RWPE1 (cell line): ENCODE data around the gene RALGPS1.

Experiments used
- CTCF ChIA-PET: fragments of 350-600 bp; sonication (Branson Sonifier 250); formaldehyde crosslinking; extraction: SDS; loops from one replicate; lab custom pipeline; 2021; lab: Yijun Ruan, JAX
- POLR2A ChIA-PET: fragments of 400-600 bp; formaldehyde crosslinking; extraction: SDS; loops from one replicate; lab custom pipeline; 2020; ENCODE audit warnings: antibody characterized with exemption; ENCODE audit not compliant: low non-redundant PET; lab: Yijun Ruan, JAX
- DNase-seq: peaks from one replicate; pipeline ENCODE4 v3.0.0; 2012; ENCODE audit warnings: low spot score
- H3K27ac ChIP-seq: fragments of 450-650 bp; 2 replicates; pipeline ENCODE4 v1.5.1; 2017
- TF ChIP-seq, protein P1 (sequence below): fragments of 450-650 bp; conservative IDR thresholded peaks from 2 replicates; pipeline ENCODE4 v1.5.1; 2017; ENCODE audit warnings: low read depth, mild to moderate bottlenecking

Gene RALGPS1

DNA sequence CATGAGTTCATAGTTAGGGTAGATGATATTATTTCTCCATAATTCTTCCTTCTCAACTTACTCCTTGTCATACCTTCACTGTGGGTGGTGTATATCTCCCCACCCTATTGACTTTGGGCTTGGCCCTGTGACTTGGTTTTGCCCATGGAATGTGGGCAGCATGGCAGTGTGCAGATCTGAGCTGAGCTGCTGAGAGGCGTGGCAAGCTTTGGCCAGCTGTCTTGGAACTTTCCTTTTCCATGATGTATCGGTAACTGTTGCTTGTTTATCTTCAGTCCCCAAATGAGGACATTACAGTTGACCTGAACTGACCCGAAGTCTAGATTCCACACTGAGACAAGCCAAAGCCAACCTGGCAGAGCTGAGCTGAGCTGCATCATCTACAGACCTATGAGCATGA, 70.4 kb downstream of the RALGPS1 start:
- ChIA-PET POLR2A (no interaction called here), CTCF (interaction anchor here (0.5 kb wide), 1 partner anchor 37 kb away, joined by 3 read pairs; no protein-coding TSS in a partner anchor)
- TF ChIP-seq, protein P1, sequence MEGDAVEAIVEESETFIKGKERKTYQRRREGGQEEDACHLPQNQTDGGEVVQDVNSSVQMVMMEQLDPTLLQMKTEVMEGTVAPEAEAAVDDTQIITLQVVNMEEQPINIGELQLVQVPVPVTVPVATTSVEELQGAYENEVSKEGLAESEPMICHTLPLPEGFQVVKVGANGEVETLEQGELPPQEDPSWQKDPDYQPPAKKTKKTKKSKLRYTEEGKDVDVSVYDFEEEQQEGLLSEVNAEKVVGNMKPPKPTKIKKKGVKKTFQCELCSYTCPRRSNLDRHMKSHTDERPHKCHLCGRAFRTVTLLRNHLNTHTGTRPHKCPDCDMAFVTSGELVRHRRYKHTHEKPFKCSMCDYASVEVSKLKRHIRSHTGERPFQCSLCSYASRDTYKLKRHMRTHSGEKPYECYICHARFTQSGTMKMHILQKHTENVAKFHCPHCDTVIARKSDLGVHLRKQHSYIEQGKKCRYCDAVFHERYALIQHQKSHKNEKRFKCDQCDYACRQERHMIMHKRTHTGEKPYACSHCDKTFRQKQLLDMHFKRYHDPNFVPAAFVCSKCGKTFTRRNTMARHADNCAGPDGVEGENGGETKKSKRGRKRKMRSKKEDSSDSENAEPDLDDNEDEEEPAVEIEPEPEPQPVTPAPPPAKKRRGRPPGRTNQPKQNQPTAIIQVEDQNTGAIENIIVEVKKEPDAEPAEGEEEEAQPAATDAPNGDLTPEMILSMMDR: no peak
- DNase-seq: peak; percentile 30
- peak overlapping the region; percentile 57 for H3K27ac ChIP-seq

DNA sequence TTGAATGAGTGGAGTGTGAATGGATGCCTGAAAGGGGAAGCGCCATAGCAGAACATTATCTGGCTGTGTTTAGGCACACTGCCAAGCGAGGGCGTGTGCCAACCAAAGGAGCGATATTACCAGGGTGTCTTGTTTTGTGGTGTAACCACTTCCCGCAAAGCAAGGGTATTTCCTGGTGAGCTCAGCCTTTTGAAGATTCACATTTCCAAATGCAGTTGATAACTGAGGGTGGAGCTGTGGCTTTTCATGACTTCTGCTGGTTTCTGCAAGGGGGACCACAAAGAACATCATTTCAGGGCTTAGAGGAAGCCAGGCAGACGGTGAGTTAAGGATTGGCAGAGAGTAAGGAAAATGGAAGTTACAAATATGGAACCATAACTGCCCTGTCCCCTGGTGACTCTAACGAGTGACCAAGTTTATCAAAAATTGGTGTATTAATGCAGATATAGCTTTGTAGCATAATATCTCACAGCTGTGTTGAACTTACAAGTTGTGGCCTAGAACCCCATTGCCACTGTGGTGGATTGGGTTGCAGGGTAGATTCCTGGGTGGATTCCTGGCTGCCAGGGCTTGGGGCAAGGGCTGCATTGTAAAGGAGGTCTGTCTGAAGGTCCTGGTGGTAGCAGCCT, 71.4 kb downstream of the RALGPS1 start:
- peak; percentile 97 for DNase-seq
- H3K27ac ChIP-seq: peak overlapping the region; percentile 70
- TF ChIP-seq, protein P1: no peak
- CTCF ChIA-PET: interaction anchor here (0.6 to 1.5 kb wide), 3 partner anchors 21 to 374 kb away, joined by 3 read pairs; no protein-coding TSS in a partner anchor
- POLR2A ChIA-PET: no interaction called here

DNA sequence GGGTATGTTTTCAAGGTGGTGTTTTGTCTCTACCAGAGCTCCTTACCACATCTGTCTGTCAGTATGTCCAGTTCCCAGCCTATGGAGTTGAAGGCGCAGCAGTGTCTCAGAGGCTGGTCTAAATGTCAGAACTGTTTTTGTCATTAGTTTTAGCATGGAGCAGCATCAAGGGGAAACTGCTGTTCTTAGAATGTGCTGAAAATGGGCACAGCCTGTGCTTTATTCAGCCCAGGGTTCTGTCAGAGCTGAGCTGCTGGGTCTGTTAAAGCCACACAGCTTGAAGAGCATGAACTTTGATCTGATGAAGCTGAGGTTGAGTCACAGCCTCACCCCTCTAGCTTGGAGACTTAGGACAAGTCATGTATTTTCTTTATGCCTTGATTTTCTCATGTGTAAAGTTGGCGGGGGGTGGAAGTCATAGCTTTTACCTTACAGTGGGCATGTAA, 71.9 kb downstream of the RALGPS1 start:
- peak overlapping the region; percentile 70 for H3K27ac ChIP-seq
- TF ChIP-seq, protein P1: no peak
- DNase-seq: peak; percentile 58
- ChIA-PET CTCF (interaction anchor here (0.5 to 1.5 kb wide), 4 partner anchors 21 to 373 kb away, joined by 3 read pairs; no protein-coding TSS in a partner anchor), POLR2A (no interaction called here)

DNA sequence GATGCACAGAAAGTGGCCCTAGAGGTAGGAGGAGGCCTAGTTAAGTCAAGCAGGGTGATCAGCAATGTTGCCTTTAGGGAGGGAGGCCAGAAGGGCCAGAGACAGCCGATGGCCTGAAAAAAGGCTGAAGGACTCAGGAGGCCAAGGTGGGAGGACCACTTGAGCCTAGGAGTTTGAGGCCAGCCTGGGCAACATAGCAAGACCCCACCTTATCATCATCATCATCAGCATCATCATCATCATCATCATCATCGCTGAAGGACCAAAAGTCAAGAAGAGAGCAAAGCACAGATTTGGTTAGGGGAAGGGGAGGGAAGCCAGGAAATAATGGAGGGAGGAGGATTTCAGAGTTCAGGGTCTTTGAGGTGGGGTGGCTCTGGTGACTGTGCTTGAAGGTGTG, 74.3 kb downstream of the RALGPS1 start:
- DNase-seq: no peak
- ChIA-PET POLR2A (no interaction called here), CTCF (no interaction called here)
- TF ChIP-seq, protein P1: no peak
- H3K27ac ChIP-seq: no peak overlapping the region

DNA sequence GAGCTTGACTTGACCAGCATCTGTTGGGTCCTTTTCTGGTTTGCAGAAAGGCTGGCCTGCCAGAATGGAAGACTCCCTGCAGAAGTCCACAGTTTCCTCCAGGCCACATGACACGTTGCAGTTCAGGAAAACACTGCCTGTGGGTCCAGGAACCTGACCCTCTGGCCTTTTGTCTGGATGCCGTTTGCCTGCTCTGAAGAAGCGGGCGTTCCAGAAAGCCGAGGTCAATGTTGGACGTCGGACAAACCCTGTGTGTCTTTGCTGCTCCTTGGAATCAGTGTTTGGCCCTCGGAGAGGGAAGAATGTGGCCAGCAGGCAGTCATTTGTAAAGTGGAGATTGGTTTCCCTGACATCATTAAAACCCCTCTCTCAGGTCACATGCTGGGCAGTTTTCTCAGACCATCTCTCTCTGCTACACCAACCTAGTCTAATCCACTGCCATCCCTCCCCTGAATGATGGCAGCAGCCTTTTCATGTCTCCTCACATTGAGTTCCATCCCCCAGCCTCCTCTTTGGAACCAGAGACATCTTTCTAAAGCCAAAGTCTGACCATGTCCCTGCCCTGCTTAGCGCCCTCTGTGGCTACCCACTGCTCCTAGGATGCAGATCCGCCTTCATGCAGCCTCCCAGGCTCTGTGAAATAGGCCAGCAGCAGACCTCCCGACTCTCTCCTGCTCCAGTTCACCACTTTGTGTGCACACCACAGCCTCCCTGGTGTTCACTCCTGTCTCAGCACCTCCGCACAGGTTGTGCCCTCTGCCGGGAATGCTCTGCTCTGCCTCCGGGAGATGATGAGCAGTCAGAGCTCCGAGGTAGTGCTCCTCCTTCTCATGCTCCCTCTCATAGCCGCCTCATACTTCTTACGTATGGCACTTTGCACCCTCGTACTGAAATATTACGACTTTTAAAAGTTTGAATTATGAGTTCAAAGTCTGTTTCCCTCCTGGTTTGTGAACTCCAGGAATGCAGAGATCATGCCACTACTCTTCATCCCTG, 75.6 kb downstream of the RALGPS1 start:
- DNase-seq: no peak
- ChIA-PET CTCF (no interaction called here), POLR2A (no interaction called here)
- TF ChIP-seq, protein P1: no peak
- H3K27ac ChIP-seq: no peak overlapping the region

DNA sequence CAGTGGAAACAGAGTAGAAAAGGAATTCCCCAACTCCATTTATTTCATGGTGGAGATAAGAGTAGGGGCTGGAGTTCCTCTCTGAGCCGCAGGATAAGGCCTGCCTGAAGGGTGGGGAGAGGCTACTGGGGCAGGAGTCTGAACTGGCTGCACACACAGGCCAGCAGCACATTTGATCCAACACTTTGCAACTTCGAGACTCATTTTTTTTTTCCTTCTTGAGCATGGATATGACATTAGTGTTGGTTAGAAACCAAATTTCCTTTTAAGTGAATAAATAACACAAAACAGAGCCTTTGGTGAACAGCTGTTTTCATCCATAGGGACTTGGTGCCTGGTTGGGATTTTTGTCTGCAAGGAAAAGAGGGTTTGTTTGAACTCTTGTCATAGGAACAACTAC, 76.6 kb downstream of the RALGPS1 start:
- no peak for DNase-seq
- H3K27ac ChIP-seq: no peak overlapping the region
- ChIA-PET CTCF (no interaction called here), POLR2A (no interaction called here)
- TF ChIP-seq, protein P1: no peak
